ENCODE data around the gene FIZ1.

The FIZ1 gene

DNA sequence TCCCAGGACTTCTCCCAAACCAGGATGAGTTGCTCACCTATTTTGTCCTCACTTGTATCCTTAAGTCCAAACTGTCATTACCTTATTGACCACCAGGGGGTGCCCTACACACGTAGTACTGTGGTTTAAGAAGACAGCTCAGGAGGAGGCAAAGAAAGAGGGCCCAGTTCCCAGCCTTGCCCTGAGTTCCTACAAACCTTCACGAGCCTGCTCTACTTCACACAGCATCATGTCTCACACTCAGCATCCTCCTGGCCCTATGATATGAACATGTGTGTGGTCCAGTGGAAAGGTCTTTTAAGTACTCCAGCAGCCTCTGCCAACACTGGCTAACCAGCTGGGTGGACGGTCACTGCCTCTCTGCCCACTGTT, 33.1 kb upstream of the FIZ1 start:
- no peak overlapping the region for H3K9ac ChIP-seq (ENCODE audit: insufficient read length, low read depth)
- H3K36me3 ChIP-seq (ENCODE audit: insufficient read depth, insufficient read length, low read length), result peaks cover 10% of the 10 kb centered on the region
- TF ChIP-seq YY1 (IDR thresholded peaks at IDR 0.05; ENCODE audit: insufficient read depth, insufficient read length) (no peak), SUZ12 (IDR thresholded peaks at IDR 0.05; ENCODE audit: extremely low read depth, insufficient read depth, insufficient read length) (no peak), ZNF274 (IDR thresholded peaks at IDR 0.05; ENCODE audit: low read depth, low read length) (no peak)
- H3K9me3 ChIP-seq (ENCODE audit: insufficient read depth, low read length), result no peaks in the 10 kb centered on the region
- no peak overlapping the region for H3K4me3 ChIP-seq (ENCODE audit: insufficient read length, low read depth)
- H3K27me3 ChIP-seq (ENCODE audit: insufficient read depth, insufficient read length), result no peaks in the 10 kb centered on the region
- peaks cover 7% of the 10 kb centered on the region for H3K4me1 ChIP-seq (ENCODE audit: insufficient read depth, insufficient read length)
- peak; percentile 90 for DNase-seq (ENCODE audit: low read depth, low spot score)

DNA sequence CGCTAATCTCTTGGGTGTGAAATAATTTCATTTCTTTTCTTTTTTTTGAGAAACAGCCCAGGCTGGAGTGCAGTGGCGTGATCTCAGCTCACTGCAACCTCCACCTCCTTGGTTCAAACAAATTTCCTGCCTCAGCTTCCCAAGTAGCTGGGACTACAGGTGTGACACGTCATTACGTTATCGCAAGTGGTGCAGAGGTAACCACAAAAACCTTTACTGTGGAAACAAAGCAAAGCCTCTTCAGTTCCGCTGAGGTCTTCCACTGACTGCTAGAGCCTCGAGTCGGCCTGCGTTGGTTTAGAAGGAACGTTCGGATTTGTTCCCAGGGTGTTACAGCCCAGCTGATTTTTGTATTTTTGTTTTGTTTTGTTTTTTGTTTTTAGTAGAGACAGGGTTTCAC, 27.0 kb upstream of the FIZ1 start:
- Histone ChIP-seq H3K4me3 (ENCODE audit: insufficient read length, low read depth) (no peak overlapping the region), H3K27me3 (ENCODE audit: insufficient read depth, insufficient read length) (no peaks in the 10 kb centered on the region), H3K4me1 (ENCODE audit: insufficient read depth, insufficient read length) (no peaks in the 10 kb centered on the region), H3K9me3 (ENCODE audit: insufficient read depth, low read length) (no peaks in the 10 kb centered on the region), H3K36me3 (ENCODE audit: insufficient read depth, insufficient read length, low read length) (peaks cover 3% of the 10 kb centered on the region), H3K9ac (ENCODE audit: insufficient read length, low read depth) (no peak overlapping the region)
- TF ChIP-seq YY1 (IDR thresholded peaks at IDR 0.05; ENCODE audit: insufficient read depth, insufficient read length) (no peak), SUZ12 (IDR thresholded peaks at IDR 0.05; ENCODE audit: extremely low read depth, insufficient read depth, insufficient read length) (no peak), ZNF274 (IDR thresholded peaks at IDR 0.05; ENCODE audit: low read depth, low read length) (no peak)
- DNase-seq (ENCODE audit: low read depth, low spot score), result no peak

DNA sequence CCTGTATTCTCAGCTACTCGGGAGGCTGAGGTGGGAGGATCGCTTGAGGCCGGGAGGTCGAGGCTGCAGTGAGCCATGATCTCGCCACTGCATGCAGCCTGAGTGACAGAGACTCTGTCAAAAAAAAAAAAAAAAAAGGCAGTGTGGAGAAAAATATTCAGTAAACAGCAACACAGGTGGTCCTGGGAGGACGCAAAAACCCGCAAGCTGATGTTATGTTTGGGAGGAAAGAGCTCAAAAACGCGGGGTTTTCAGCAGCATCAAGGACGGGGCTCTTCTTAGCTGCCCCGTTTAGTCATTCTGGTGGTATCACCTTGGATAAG, 25.6 kb upstream of the FIZ1 start:
- Histone ChIP-seq H3K27me3 (ENCODE audit: insufficient read depth, insufficient read length) (no peaks in the 10 kb centered on the region), H3K36me3 (ENCODE audit: insufficient read depth, insufficient read length, low read length) (peaks cover 14% of the 10 kb centered on the region), H3K9ac (ENCODE audit: insufficient read length, low read depth) (peak overlapping the region; percentile 61), H3K9me3 (ENCODE audit: insufficient read depth, low read length) (no peaks in the 10 kb centered on the region), H3K4me3 (ENCODE audit: insufficient read length, low read depth) (peak overlapping the region; percentile 31), H3K4me1 (ENCODE audit: insufficient read depth, insufficient read length) (no peaks in the 10 kb centered on the region)
- no peak for DNase-seq (ENCODE audit: low read depth, low spot score)
- TF ChIP-seq ZNF274 (IDR thresholded peaks at IDR 0.05; ENCODE audit: low read depth, low read length), result no peak
- no peak for TF ChIP-seq YY1 (IDR thresholded peaks at IDR 0.05; ENCODE audit: insufficient read depth, insufficient read length)
- no peak for TF ChIP-seq SUZ12 (IDR thresholded peaks at IDR 0.05; ENCODE audit: extremely low read depth, insufficient read depth, insufficient read length)

DNA sequence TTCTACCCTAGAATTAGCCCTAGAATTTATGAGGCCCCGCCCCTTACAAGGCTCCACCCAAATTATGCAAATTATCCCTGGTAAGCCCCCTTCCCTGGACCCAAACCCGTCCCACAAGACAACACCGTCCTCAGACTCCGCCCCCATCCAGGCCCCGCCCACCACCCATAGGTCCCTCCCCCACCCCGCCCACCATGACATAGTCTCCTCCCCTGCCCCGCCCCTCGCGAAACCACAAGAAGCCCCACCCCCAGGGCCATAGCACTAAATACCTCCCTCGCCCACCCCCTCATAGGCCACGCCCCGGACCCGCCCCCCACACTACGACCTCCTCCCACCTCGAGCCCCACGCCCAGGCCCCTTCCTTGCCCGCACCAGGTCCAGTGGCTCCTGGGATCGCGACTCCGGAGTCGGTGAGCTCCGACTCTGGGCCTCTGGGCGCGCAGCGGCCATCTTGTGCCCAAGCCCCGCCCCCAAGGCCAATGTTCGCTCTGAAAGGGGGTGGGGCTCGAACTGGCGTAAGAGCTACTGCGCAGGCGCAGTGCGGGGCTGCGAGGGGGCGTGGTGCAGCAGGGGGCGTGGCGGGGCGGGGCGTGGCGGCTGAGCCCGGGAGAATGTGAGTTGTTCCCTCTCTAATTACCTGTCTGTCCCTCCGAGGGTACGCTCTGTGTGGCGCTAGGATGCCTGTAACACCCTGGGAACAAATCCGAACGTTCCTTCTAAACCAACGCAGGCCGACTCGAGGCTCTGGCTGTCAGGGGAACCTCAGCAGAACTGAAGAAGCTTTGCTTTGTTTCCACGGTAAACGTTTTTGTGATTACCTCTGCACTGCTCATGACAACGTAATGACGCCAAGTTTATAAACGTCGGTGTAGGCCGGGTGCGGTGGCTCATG, 25.0 kb upstream of the FIZ1 start, which contains the start of gene ZNF784:
ZNF784 (minus strand) TSS at position 458 of the 895 bp plus-strand sequence; CDS start at position 453, 5 bp downstream.
- H3K4me3 ChIP-seq (ENCODE audit: insufficient read length, low read depth), result peak within 1 kb of the TSS; percentile 37
- TF ChIP-seq SUZ12 (IDR thresholded peaks at IDR 0.05; ENCODE audit: extremely low read depth, insufficient read depth, insufficient read length) (no peak), YY1 (IDR thresholded peaks at IDR 0.05; ENCODE audit: insufficient read depth, insufficient read length) (peak; percentile 68), ZNF274 (IDR thresholded peaks at IDR 0.05; ENCODE audit: low read depth, low read length) (no peak)
- H3K36me3 ChIP-seq (ENCODE audit: insufficient read depth, insufficient read length, low read length), result peaks cover 18% of the 10 kb centered on the region
- H3K9ac ChIP-seq (ENCODE audit: insufficient read length, low read depth), result peak within 1 kb of the TSS; percentile 61
- no peaks in the 10 kb centered on the region for H3K9me3 ChIP-seq (ENCODE audit: insufficient read depth, low read length)
- no peaks in the 10 kb centered on the region for H3K27me3 ChIP-seq (ENCODE audit: insufficient read depth, insufficient read length)
- DNase-seq (ENCODE audit: low read depth, low spot score), result peak; percentile 35
- H3K4me1 ChIP-seq (ENCODE audit: insufficient read depth, insufficient read length), result no peaks in the 10 kb centered on the region

DNA sequence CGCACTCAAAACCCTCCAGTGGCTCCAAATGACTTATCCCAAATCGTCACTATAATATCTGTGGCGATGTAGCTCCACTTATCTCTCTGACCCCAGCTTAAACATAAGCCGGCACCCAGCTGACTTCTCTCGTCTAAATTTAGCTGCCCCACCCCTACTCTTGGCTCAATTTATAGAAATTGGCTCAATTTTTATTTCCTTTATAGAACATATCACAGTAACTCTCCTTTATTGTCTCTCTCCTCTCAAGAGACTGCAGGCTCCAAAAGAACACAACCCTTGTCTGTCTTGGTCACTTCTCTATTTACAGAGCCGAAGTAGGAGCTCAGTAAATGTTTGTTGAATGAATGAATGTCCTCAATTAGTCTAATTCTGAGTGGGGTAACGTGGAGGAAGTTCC, 24.2 kb upstream of the FIZ1 start:
- H3K4me3 ChIP-seq (ENCODE audit: insufficient read length, low read depth), result peak overlapping the region; percentile 6
- H3K4me1 ChIP-seq (ENCODE audit: insufficient read depth, insufficient read length), result no peaks in the 10 kb centered on the region
- peaks cover 18% of the 10 kb centered on the region for H3K36me3 ChIP-seq (ENCODE audit: insufficient read depth, insufficient read length, low read length)
- no peak for TF ChIP-seq SUZ12 (IDR thresholded peaks at IDR 0.05; ENCODE audit: extremely low read depth, insufficient read depth, insufficient read length)
- no peak for TF ChIP-seq YY1 (IDR thresholded peaks at IDR 0.05; ENCODE audit: insufficient read depth, insufficient read length)
- no peak for TF ChIP-seq ZNF274 (IDR thresholded peaks at IDR 0.05; ENCODE audit: low read depth, low read length)
- H3K27me3 ChIP-seq (ENCODE audit: insufficient read depth, insufficient read length), result no peaks in the 10 kb centered on the region
- DNase-seq (ENCODE audit: low read depth, low spot score), result no peak
- no peaks in the 10 kb centered on the region for H3K9me3 ChIP-seq (ENCODE audit: insufficient read depth, low read length)
- H3K9ac ChIP-seq (ENCODE audit: insufficient read length, low read depth), result no peak overlapping the region

DNA sequence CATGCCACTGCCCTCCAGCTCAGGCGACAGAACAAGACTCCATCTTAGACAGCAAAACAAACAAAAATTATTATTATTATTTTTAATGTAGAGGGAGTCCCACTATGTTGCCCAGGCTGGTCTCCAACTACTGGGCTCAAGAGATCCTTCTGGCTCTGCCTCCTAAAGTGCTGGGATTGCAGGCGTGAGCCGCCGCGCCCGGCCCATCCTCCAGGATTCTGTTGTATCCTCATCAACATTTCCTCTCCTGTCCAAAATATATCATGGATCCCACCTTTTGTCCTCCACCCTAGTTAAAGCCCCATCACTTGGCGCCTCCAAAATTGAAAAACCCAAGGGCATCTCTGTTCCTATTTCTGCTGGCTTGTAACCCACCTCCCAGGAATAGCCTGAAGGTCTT, 23.8 kb upstream of the FIZ1 start:
- Histone ChIP-seq H3K9me3 (ENCODE audit: insufficient read depth, low read length) (no peaks in the 10 kb centered on the region), H3K4me3 (ENCODE audit: insufficient read length, low read depth) (no peak overlapping the region), H3K27me3 (ENCODE audit: insufficient read depth, insufficient read length) (no peaks in the 10 kb centered on the region), H3K9ac (ENCODE audit: insufficient read length, low read depth) (no peak overlapping the region), H3K4me1 (ENCODE audit: insufficient read depth, insufficient read length) (no peaks in the 10 kb centered on the region), H3K36me3 (ENCODE audit: insufficient read depth, insufficient read length, low read length) (peaks cover 18% of the 10 kb centered on the region)
- TF ChIP-seq ZNF274 (IDR thresholded peaks at IDR 0.05; ENCODE audit: low read depth, low read length), result no peak
- no peak for TF ChIP-seq SUZ12 (IDR thresholded peaks at IDR 0.05; ENCODE audit: extremely low read depth, insufficient read depth, insufficient read length)
- no peak for TF ChIP-seq YY1 (IDR thresholded peaks at IDR 0.05; ENCODE audit: insufficient read depth, insufficient read length)
- no peak for DNase-seq (ENCODE audit: low read depth, low spot score)

DNA sequence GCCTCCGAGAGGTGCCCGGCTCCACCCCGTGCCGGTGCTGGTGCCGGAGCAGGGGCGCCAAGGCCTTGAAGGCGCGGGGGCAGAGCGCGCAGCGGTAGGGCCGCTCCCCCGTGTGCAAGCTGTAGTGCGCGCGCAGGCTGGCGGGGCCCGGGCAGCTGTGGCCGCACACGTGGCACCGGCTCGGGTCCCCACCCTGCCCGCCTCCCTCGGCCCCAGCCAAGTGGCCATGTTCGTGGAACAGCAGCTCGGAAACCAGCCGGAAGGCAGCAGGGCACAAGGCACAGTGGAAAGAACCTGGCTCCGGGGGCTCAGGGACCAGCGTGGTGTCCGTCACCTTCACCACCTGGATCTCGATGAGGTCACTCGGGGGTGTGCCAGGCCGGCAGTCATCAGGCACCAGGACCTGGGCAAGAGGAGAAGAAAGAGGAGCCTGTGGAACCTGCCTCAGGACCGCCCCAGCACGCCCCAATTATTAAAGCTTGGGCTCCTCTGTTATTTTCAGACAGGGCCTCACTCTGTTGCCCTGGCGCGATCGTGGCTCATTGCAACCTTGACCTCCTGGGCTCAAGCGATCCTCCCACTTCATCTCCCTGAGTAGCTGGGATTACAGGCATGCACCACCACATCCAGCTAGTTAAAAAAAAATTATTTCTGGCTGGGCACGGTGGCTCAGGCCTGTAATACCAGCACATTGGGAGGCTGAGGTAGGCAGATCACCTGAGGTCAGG, 23.1 kb upstream of the FIZ1 start:
- Histone ChIP-seq H3K4me3 (ENCODE audit: insufficient read length, low read depth) (no peak overlapping the region), H3K9ac (ENCODE audit: insufficient read length, low read depth) (no peak overlapping the region), H3K9me3 (ENCODE audit: insufficient read depth, low read length) (no peaks in the 10 kb centered on the region), H3K36me3 (ENCODE audit: insufficient read depth, insufficient read length, low read length) (peaks cover 20% of the 10 kb centered on the region), H3K27me3 (ENCODE audit: insufficient read depth, insufficient read length) (no peaks in the 10 kb centered on the region), H3K4me1 (ENCODE audit: insufficient read depth, insufficient read length) (no peaks in the 10 kb centered on the region)
- no peak for DNase-seq (ENCODE audit: low read depth, low spot score)
- TF ChIP-seq YY1 (IDR thresholded peaks at IDR 0.05; ENCODE audit: insufficient read depth, insufficient read length) (no peak), ZNF274 (IDR thresholded peaks at IDR 0.05; ENCODE audit: low read depth, low read length) (no peak), SUZ12 (IDR thresholded peaks at IDR 0.05; ENCODE audit: extremely low read depth, insufficient read depth, insufficient read length) (no peak)

All from NT2/D1 (cell line).